GM21360 (cell line): Measurements from ENCODE around the gene ASTN2.

Experiments
- ATAC-seq: cut with Tn5 transposase; IDR thresholded peaks from one replicate; pipeline ENCODE4 v1.9.1; 2021; ENCODE audit warnings: mild to moderate bottlenecking, moderate library complexity; ENCODE audit not compliant: unreplicated experiment

Gene ASTN2

DNA sequence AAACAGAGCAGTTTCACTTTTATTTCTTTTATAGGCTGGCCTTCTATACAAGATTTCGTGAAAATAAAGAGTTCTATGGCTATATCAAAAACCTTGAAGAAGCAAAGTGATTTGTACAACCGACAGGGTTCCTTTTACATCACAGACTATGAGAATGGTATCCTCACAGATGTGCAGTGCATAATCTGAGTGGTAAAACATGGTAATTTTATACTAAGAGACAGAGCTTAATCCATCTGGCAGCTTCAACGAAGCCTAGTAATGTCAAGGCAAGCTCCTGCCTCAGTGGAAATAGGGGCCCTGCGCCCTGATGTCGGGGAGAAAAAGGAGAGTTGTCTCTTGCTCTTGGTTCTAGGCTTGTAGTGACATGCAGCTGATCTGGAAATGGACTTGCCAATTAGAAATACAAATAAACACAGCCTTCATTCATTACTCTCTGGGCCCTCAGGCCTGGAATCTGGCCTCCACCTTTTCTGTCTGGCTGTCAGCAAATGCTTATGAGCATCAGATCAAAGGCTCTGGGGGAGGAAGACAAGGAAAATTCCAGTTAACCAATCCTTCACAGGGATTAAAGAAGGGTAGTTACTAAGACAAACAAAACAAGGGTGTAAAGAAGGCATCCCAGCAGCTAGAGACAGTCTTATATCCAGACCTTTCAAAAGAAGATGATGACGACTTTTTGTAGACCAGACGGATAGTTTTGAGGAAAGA, 761.4 kb downstream of the ASTN2 start:
- ATAC-seq = no peak

DNA sequence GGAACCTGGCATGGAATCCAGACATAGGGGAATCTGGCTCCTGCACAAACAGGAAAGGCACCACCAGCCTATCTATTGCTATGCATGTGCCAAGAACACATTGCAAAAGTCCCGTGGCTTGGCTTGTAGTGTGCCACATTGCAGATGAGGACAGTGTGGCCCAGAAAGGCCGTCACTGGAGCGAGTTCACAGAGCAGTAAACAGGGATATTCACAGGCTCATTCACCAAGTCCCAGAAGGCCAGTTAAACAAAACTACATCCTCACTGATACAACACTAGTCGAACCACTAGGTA, 767.4 kb downstream of the ASTN2 start:
- no peak for ATAC-seq

DNA sequence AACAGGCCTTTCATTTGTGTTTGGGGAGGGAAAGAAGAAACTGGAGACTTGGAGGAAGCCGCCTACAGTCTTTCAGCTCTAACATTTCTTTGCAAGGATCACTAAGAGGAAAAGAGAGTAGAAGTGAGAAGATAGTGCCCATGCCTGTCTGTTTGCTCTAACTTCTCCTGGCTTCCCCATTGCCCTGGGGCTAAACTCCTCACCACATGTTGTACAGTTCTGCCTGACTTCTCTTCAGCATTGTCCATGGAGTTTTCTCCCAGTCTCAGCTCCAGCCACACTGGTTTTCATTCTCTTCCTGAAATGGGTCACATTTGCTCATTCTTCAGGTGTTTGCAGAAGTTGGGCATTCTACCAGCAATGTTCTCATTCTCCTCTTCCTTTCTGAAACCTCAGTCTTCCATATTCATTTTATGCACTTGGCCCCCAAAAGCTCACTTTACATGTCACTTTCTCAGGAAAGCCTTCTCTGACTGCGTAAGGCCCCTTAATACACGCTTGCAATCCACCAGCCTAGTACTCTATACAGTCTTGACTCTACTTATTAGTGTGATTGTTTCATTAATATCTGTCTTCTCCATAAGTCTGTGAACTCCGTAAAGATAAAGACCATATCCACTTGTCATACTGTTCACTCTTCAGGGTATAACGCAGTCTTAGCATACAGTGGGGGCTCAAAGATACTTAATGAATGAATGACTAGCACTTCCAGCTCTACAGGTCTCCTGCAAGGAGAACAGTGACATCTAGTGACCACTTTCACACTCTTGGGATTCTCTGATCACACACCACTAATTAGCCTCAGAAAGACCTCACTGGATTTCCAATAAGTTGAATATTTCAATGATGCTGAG, 768.0 kb downstream of the ASTN2 start:
- peak; percentile 54 for ATAC-seq

DNA sequence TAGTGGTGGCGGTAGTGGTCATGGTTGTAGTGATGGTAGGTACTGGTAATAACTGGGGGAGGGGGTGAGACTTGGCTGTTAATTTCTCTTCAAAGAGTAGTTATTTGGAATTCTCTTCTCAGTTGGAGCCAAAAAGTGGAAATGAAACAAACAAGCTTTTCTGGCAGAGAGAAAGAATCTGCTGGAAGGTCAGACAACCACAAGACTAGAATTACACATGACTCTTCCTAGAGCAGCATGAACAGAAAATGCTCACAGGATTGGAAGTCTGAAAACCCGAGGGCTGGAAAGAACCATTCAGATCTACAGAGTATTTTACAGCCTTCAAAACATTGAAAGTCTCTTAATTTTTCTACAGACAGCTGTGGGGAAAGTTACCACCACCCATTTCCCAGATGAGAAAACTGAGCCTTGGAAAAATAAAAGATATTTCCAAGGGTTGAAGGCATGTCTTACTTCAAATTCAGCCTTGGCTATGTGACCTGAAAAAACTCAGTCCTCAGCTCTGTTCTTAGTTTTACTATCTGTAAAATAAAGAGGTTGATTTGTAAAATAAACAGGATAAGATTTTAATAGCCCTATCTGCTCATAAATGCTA, 770.7 kb downstream of the ASTN2 start:
- no peak for ATAC-seq

DNA sequence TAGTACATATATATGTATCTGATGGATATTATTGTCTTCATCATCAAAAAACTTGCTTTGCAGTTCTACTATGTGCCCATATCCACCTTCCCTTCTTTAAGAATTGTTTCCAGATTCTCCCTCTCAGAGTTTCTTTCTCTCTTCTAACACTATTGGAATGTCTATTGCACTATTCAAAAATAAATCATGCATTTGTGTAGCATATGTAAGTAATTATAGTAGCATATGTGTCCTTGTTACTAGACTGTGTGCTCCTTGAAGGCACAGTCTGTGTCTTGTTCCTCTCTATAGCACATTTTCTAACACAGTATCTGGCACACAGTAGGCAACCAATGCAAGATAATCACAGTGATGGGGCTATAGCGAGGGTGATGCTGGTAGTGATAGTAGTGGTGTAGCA, 771.2 kb downstream of the ASTN2 start:
- ATAC-seq = no peak

DNA sequence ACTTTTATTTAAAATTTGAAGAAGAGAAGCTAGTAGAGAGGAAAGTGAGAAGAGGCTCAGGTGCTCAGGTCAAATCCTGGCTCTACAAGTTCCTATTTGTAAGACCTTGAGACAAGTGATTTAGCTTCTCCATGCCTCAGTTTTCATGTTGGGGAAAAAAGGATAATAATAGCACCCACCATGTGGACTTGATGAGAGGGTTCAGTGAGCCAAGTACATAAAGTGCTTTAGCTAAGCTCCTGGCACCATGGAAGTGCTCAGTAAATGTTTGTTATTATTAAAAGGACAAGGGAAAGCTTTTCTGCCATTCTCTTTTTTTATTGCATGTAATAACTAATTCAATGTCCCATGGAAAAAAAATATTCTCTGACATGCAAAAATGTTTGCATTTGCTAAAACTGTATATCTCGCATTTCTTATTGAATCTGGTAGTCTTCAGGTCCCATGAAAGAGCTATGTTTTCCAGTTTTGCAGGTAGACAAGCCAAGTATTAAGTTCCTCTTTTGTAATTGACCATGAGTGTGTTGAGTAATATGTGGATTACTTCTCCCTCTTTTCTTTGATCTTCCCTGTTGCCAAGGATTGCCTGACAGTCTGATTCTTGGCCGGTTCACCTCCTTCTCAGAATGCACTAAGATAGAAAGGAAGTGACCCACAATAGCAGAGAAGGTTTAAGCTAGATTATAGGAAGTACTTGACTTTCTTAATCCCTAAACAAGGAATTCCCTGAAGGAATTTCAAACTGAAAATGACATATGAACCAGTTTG, 773.4 kb downstream of the ASTN2 start:
- no peak for ATAC-seq

DNA sequence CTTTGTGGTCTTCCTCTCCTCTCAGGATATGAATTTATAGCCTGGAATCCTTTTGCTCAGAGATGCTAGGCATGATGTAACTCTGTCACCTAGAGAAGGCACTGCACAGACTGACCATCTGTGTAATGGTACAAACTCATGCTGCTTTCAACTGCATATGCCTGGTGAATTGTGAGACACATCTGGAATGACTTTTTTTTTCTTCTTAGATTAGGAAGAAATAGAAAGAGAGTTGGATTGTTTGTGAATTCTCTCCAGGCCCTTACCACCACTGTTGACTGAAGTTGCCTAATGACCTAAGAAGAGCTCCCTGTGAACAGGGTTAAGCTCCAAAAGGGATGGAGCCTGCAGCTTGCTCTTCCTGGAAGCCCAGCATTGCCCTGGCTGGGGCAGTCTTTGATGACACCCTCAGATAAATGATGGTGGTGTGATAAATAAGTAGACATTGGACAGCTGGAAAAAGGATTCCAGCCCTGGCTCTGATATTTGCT, 775.6 kb downstream of the ASTN2 start:
- ATAC-seq = no peak

DNA sequence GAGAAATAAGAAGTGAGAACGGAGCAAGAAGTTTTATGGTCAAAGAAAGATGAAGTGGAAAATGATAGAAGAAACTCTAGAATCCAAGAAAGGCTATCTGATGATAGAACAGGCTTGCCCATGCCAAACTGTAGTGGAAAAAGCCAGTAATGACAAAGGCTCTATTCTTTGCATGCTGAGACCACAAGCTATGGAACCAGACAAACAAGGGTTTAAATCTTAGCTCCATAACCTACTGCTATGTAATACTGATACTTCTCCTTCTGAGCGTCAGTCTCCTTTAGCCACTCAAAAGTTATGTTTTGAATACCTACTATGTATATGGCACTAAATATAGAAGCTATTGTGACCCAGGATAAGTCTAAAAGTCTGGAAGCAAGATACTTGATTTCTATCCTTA, 778.9 kb downstream of the ASTN2 start:
- ATAC-seq = no peak

DNA sequence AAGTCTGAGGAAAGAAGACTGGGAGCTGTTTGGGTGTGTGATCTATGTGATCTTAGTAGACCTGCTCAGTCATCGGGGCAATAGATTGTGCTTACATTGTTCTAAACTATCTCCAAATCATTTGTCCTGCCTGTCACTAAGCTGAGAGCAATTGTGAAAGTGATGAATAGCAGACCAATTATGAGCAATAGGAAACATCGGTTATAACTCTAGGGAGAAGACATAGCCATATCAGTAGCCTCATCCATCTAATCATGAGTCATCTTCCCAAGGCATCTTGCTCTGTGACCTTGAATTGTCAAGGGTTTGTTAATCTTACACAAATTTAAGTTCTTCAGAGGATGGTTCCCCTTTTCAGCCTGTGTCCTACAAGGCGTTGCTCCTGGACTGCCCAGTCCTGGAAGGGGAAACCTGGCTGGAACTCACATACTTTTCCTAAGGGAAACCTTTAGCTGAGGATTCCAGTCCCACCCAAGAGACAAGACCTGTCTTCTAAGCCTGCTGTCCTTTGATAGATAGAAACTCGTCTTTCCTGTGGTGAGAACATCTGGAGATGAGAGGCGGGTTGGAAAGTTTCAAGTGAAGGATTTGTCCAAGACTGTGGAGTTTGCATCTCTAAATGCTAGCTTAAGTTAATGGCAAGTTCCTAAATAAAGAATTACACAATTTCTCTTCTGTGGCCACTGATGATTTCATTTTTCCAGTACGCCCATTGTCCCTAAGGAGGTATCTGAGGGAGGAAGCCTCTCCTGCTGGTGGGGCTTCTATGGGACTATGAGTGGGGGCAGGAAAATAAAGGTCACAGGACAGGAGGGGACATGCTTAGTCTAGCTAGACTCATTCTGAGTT, 781.6 kb downstream of the ASTN2 start:
- no peak for ATAC-seq

DNA sequence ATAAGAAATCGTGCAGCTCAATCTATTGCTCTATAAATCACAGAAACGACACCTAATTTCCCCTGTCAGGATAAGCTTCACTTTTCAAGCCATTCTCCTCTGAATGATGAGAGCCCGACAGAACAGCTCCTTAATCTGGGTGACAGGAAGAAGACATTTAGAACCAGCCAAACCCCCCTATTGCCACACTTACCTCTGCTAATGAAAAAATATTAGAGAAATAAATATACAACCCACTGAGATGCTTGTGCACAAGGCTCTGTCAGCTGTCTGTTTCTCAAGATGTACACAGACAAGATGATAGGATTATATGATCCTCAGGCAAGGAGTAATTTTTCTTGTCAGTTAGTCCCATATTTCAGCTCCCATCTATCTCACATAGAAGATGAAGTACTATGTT, 785.2 kb downstream of the ASTN2 start:
- no peak for ATAC-seq

DNA sequence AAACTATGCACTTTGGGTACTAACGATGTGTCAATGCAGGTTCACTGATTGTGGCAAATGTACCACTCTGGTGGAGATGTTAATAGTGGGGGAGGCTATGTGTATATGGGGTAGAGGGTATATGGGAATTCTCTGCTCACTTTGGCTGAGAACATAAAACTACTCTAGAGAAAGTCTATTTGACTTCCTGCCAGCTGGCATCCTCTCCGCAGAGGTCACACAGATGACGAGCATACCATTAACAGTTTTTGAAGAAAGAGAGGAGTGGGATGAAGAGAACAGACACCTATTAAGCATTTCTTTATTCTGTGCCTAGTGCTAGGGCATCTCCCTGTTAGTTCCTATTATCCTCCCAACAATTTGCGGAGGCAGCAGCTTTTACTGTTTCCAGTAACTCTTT, 786.1 kb downstream of the ASTN2 start:
- no peak for ATAC-seq

DNA sequence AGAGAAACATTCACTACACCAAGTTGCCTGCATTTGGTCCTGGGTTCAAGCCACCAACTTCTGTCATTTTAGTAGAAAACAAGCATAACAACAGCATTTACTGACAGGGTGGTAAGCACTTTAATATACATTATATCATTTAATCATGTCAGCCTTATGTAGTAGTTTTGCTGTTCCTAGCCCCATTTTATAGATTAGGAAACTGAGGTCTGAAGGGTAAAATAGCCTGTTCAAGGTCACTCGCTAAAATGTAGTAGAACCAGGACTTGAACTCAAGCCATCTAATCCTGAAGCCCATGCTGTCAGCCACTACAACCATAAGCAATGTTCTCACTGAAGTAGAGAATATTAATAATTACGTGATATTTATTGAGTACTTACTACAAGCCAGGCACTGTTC, 787.4 kb downstream of the ASTN2 start:
- no peak for ATAC-seq

DNA sequence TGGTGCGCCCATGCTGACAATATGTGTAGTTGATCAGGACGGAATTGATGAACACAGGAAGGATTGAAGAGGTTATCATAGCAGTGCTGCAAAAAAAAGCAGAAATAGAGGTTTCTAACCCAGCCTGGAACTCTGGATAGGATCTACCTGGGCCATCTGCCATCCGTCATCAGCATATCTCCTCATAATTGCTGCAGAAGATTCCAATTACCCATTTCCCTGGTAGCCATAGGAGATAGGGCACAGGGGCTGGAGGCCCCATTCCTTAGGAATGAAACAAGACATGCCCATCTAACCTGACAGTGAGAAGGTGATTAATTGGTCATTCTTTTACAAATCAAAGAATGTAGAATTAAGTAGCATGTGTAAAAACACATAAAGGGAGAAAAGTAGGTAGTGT, 788.1 kb downstream of the ASTN2 start:
- no peak for ATAC-seq

DNA sequence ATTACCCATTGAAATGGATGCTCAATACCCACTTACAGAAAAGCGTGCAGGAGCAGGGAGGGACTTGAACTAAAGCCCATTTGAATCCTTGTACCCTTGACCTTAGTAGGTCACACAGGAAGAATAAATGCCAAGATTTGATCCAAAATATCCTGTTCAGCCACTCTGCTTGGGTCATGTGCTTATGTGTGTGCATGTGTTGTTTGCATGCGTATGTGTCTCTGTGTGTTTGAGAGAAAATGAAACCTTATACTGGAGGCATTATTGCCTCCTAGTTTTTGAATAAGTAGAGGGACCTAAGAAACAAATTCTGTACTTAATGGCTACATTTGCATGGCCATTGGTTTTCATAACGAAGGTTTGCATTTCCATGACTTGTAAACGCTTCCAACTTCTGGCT, 791.1 kb downstream of the ASTN2 start:
- no peak for ATAC-seq

DNA sequence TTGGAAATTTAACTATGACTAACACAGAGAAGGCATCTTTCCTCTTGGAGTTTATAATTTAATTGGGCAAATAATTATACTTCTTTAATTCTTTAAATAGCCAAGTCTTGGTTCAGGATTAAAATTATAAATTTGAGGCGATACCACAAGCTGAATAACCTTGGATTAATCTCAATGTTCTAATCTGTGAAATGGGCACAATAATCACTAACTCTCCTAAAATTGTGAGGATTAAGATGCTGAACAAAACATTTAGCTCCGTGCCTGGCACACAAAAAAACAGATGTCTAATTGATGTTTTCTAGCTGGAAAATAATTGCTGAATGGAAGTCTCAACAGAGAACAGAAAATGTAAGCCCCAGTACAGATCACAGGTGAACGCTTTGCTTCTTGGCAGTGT, 797.5 kb downstream of the ASTN2 start:
- no peak for ATAC-seq

DNA sequence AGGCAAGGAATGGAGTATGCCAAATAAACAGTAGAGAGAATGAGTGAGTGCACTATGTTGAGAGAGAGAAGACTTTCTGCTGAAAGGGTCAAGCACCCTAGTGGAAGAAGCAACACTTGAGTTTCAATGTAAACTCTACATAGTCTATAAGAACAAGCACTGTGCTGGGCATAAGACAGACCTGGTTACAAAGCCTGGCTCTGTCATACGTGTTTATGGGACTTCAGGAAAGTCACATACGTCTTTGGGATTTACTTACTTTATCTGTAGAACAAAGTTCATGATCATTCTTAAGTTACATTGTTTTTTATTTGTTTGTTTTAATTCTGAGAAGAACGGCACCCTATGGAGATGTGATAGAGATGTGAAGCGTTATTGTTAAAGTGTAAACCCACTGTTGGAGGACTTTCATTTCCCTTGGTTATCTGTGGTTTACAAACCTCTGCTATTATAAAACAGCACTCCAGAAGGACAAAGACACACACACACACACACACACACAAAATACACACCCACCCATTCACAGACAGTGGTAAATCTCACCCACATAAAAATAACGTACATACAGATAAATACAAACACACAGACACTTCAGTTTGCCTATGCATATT, 798.4 kb downstream of the ASTN2 start:
- ATAC-seq = no peak

DNA sequence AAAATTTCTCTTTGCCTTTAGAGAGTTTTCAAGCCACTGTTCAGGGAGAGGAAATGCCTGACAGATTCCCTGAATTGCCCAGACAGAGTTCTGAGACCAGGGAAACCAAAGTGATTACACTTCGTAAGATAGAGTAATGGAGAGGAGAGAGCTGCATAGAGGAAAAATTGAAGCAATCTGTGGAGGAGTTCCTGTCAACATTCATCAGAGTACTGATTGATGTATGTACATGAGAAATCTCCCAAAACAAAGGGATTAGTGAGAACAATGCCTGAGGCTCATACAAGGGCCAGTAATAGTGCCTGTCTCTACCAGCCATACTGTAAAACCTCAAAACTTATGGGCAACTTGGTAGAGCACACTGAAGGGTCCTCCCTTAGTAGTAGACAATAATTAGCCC, 806.8 kb downstream of the ASTN2 start:
- ATAC-seq = no peak

DNA sequence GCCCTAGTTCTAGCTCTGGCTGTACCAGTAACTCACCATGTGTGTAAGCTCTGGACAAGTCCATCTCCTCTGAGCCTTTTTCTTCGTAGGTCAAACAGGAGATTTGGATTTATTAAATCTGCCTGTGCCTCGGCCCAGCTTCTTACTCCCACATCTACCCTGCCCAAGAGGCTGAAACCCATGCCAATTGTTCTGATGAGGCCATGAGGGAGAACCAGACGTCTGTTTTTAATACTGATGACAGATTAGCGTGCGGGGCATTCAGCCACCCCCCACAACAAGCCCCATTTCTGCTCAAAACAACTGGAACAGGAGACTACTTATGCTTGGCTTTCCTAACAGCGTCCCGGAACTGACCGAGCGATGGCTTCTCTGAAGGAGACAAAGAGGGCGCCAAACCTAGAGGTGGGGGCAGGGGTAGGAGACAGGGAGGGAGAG, 808.9 kb downstream of the ASTN2 start:
- ATAC-seq = no peak

DNA sequence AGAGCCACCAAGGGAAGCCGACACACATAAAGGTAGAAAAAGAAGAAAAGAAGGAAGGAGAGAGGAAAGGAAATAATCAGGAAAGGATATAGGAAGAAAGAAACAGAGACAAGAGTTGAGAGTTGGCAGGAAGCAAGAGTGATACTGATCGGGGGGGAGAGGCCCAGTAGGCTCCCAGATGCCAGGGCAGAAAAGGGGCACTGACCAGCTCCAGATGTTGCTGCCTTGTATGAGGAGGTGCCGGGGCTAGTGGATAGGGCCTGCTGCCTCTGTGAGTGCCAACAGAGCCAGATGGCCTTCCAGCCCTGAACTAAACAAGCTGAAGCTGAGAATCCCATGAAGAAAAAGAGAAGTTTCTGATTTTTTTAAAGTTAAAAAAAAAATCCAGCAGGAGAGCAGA, 809.8 kb downstream of the ASTN2 start:
- no peak for ATAC-seq

DNA sequence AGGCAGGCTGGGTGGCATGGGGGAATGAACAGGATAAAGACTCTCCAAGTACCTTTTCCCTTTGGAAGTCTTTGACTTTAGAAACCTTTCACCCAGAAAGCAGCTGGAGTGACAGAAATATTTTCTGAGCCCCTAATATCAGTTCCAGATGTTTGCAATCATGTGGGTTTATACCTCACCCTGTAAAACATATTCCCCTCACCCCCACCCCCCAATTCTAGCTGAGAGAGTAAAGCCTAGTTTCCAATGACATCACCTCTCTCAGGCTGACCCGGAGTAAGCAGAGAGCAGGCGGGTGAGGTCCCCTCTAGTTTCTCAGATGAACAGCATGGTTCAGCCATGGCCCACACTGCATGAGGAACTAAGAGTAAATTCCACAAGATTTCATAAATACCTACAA, 810.6 kb downstream of the ASTN2 start:
- no peak for ATAC-seq
